Hepatocyte (in vitro differentiated cells): ENCODE data around the gene PHIP. TPM values are rescaled to one million over a fixed set of nuclear protein-coding genes. Genes with fewer than 3 reads are reported as not detected.

ENCODE experiments used
- DNase-seq: peaks from one replicate; pipeline ENCODE4 v3.0.0-alpha.2; 2016; ENCODE audit warnings: low spot score
- H2AFZ ChIP-seq: fragments of 200-600 bp; sonication (generic); 2 replicates; pipeline ENCODE4 v1.6.0; 2016; ENCODE audit warnings: antibody characterized with exemption, mild to moderate bottlenecking
- H3K27ac ChIP-seq: fragments of 200-600 bp; sonication (generic); 2 replicates; pipeline ENCODE4 v1.5.1; 2016; ENCODE audit warnings: mild to moderate bottlenecking
- H3K27me3 ChIP-seq: fragments of 200-600 bp; sonication (generic); 2 replicates; pipeline ENCODE4 v1.6.1; 2016
- H3K36me3 ChIP-seq: fragments of 200-600 bp; sonication (generic); replicated peaks from 2 replicates; pipeline ENCODE4 v1.5.1; 2016; ENCODE audit warnings: low read depth; ENCODE audit not compliant: insufficient read depth
- H3K4me1 ChIP-seq: fragments of 200-600 bp; sonication (generic); 2 replicates; pipeline ENCODE4 v1.5.1; 2016; ENCODE audit warnings: mild to moderate bottlenecking, moderate library complexity; ENCODE audit not compliant: insufficient read depth
- H3K4me2 ChIP-seq: fragments of 200-600 bp; sonication (generic); 2 replicates; pipeline ENCODE4 v1.6.0; 2016
- H3K4me3 ChIP-seq: fragments of 200-600 bp; sonication (generic); 2 replicates; pipeline ENCODE4 v1.5.1; 2016; ENCODE audit warnings: mild to moderate bottlenecking
- H3K79me2 ChIP-seq: fragments of 200-600 bp; sonication (generic); 2 replicates; pipeline ENCODE4 v1.6.0; 2017; ENCODE audit warnings: mild to moderate bottlenecking
- H3K9me2 ChIP-seq: fragments of 200-600 bp; sonication (generic); replicated peaks from 2 replicates; pipeline ENCODE4 v1.6.0; 2017; ENCODE audit warnings: mild to moderate bottlenecking; ENCODE audit not compliant: insufficient read depth
- H3K9me3 ChIP-seq: fragments of 200-600 bp; sonication (generic); 2 replicates; pipeline ENCODE4 v1.5.1; 2016; ENCODE audit warnings: low read depth, mild to moderate bottlenecking
- H4K20me1 ChIP-seq: fragments of 200-600 bp; sonication (generic); 2 replicates; pipeline ENCODE4 v1.6.0; 2016; ENCODE audit warnings: mild to moderate bottlenecking; ENCODE audit not compliant: insufficient read depth, poor library complexity, severe bottlenecking
- EZH2 ChIP-seq: fragments of 200-600 bp; sonication (generic); IDR thresholded peaks from 2 replicates; pipeline ENCODE4 v1.6.1; 2016; ENCODE audit warnings: antibody characterized with exemption, mild to moderate bottlenecking, borderline replicate concordance
- EZH2phosphoT487 ChIP-seq: fragments of 200-600 bp; sonication (generic); IDR thresholded peaks from one replicate; pipeline ENCODE4 v1.6.1; 2018; ENCODE audit warnings: antibody characterized with exemption, mild to moderate bottlenecking, low read depth, moderate library complexity; ENCODE audit not compliant: unreplicated experiment, severe bottlenecking
- WGBS: methylation state at CpG from one replicate; pipeline ENCODE4 v1.1.6; 2016; ENCODE audit warnings: low lambda C conversion rate; ENCODE audit errors: missing lambda C conversion rate; 5-methylcytosine and 5-hydroxymethylcytosine counted together
- polyA plus RNA-seq: library from polyadenylated mRNA; unstranded; fragments of >200 nt; fragmentation: Nextera tagmentation; extraction: Ambion mirVana; gene quantifications from 2 replicates; pipeline ENCODE4 v1.2.1, GENCODE V29; 2016
- total RNA-seq: library from RNA; depleted of rRNA; stranded (reverse); fragments of >200 nt; gene quantifications from 2 replicates; pipeline ENCODE4 v1.2.3, GENCODE V29; 2014
- TF ChIP-seq, protein P1 (sequence below): fragments of 200-600 bp; sonication (generic); IDR thresholded peaks from 2 replicates; pipeline ENCODE4 v1.5.1; 2016; ENCODE audit warnings: antibody characterized with exemption, mild to moderate bottlenecking; ENCODE audit not compliant: poor library complexity

PHIP gene
- total and polyA plus RNA-seq, 2 experiments from 2014 or later: 15.2 to 44.4 TPM

DNA sequence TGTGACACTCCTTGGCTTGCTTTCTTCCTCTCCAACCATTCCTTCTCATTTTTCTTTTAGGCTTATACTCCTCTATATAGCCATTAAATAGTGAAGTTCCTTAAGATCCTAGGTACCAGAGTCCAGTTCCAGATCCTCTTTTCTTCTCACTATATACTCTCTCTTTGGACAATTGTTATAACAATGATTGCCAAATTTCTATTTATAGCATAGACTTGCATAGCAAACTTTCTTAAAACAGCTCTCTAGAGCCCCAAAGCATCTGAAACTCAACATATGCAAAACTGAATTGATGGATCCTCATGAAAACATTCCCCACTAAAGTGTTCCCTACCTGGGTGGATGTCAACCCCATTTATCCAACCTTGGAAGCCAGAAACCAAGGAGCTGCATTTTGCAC, 13.4 kb downstream of the PHIP start:
- H3K36me3 ChIP-seq: no peaks in the 10 kb centered on the region
- no peaks in the 10 kb centered on the region for H3K4me1 ChIP-seq
- H3K27me3 ChIP-seq: no peaks in the 10 kb centered on the region
- no peak overlapping the region for H3K27ac ChIP-seq
- H3K4me3 ChIP-seq: no peak overlapping the region
- no peak overlapping the region for H3K4me2 ChIP-seq
- H3K79me2 ChIP-seq: peaks cover 86% of the 10 kb centered on the region
- H4K20me1 ChIP-seq: no peaks in the 10 kb centered on the region
- no peaks in the 10 kb centered on the region for H3K9me3 ChIP-seq
- H3K9me2 ChIP-seq: no peaks in the 10 kb centered on the region
- H2AFZ ChIP-seq: no peak overlapping the region
- DNase-seq: no peak
- TF ChIP-seq, protein P1, sequence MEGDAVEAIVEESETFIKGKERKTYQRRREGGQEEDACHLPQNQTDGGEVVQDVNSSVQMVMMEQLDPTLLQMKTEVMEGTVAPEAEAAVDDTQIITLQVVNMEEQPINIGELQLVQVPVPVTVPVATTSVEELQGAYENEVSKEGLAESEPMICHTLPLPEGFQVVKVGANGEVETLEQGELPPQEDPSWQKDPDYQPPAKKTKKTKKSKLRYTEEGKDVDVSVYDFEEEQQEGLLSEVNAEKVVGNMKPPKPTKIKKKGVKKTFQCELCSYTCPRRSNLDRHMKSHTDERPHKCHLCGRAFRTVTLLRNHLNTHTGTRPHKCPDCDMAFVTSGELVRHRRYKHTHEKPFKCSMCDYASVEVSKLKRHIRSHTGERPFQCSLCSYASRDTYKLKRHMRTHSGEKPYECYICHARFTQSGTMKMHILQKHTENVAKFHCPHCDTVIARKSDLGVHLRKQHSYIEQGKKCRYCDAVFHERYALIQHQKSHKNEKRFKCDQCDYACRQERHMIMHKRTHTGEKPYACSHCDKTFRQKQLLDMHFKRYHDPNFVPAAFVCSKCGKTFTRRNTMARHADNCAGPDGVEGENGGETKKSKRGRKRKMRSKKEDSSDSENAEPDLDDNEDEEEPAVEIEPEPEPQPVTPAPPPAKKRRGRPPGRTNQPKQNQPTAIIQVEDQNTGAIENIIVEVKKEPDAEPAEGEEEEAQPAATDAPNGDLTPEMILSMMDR: no peak
- TF ChIP-seq EZH2phosphoT487 (no peak), EZH2 (no peak)

DNA sequence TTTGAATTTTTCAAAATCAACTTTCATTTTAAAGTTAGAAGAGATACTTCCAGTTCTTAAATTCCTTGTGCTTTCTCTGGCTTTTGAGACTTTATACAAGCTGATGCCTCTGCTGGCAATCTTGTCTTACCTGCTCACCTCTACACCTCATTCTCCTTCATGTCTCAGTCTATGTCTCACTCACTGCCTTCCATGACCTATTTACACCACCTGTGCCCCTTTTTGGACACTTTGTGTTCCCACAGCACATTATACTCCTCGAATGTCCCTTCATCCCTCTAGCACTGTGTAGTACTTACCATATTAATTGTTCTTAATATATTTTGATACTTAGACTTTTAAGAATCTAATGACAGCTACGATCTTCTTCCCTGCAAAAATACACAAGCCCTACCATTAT, 15.3 kb downstream of the PHIP start:
- H3K27ac ChIP-seq: no peak overlapping the region
- H4K20me1 ChIP-seq: no peaks in the 10 kb centered on the region
- no peaks in the 10 kb centered on the region for H3K9me2 ChIP-seq
- H3K9me3 ChIP-seq: no peaks in the 10 kb centered on the region
- H3K4me1 ChIP-seq: no peaks in the 10 kb centered on the region
- H3K36me3 ChIP-seq: no peaks in the 10 kb centered on the region
- H3K27me3 ChIP-seq: no peaks in the 10 kb centered on the region
- no peak overlapping the region for H3K4me3 ChIP-seq
- H2AFZ ChIP-seq: no peak overlapping the region
- 94% methylated on average over 2 of the region's 2 CpGs for WGBS
- no peak overlapping the region for H3K4me2 ChIP-seq
- DNase-seq: no peak
- peaks cover 67% of the 10 kb centered on the region for H3K79me2 ChIP-seq
- TF ChIP-seq EZH2 (no peak), EZH2phosphoT487 (no peak)
- TF ChIP-seq, protein P1: no peak

DNA sequence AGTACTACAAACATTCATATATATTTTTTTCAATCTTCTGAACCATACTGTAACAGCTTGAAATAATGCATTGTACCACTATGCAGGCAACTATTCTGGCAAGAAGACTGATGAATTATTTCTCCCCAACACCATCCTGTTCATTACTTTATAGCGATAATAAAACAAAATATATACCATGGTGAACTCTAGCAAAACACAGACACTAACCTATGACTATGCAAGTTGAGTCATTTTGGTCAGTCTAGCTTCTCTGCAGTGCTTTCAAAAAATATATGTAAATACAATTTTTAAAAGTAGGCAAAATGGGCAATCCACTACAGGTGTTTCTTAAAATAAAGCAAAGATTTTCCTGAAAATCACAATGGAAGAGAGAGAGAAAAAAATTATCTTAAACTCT, 20.3 kb downstream of the PHIP start:
- no peak overlapping the region for H3K4me2 ChIP-seq
- DNase-seq: no peak
- H3K27me3 ChIP-seq: no peaks in the 10 kb centered on the region
- no peak overlapping the region for H3K4me3 ChIP-seq
- peaks cover 49% of the 10 kb centered on the region for H3K79me2 ChIP-seq
- H3K9me2 ChIP-seq: no peaks in the 10 kb centered on the region
- TF ChIP-seq EZH2: no peak
- TF ChIP-seq, protein P1: no peak
- TF ChIP-seq EZH2phosphoT487: no peak
- no peak overlapping the region for H2AFZ ChIP-seq
- WGBS: 100% methylated on average over 1 of the region's 1 CpG
- no peaks in the 10 kb centered on the region for H4K20me1 ChIP-seq
- H3K27ac ChIP-seq: no peak overlapping the region
- no peaks in the 10 kb centered on the region for H3K9me3 ChIP-seq
- H3K36me3 ChIP-seq: no peaks in the 10 kb centered on the region
- no peaks in the 10 kb centered on the region for H3K4me1 ChIP-seq

DNA sequence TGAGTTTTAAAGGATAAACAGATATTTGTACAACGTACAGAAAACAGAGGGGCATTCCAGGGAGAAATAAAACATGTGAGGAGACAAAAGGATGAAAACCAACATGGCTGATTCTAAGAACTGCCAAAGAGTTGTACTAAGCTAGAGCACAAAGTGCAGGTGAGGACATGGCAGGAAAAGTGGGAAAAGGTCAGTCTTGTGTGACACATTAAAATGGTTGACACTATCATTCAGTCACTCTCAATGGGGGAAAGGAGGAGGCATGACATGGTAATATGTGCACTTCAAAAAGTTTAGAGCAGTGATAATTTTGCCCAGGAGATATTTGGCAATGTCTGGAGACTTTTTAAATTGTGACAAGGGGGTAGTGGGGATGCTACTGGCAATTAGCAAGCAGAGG, 21.8 kb downstream of the PHIP start:
- WGBS: 41% methylated on average over 1 of the region's 1 CpG
- TF ChIP-seq EZH2 (no peak), EZH2phosphoT487 (no peak)
- TF ChIP-seq, protein P1: no peak
- Histone ChIP-seq H3K4me1 (no peaks in the 10 kb centered on the region), H3K9me2 (no peaks in the 10 kb centered on the region), H4K20me1 (no peaks in the 10 kb centered on the region), H3K4me2 (no peak overlapping the region), H3K27me3 (no peaks in the 10 kb centered on the region), H3K4me3 (no peak overlapping the region), H2AFZ (no peak overlapping the region), H3K79me2 (peaks cover 50% of the 10 kb centered on the region), H3K9me3 (no peaks in the 10 kb centered on the region), H3K27ac (no peak overlapping the region), H3K36me3 (no peaks in the 10 kb centered on the region)
- no peak for DNase-seq
